Ishikawa (cell line): ENCODE data around the gene PRR5.

ENCODE experiments used
- CREB1 ChIP-seq: IDR thresholded peaks from 2 replicates; pipeline ENCODE4 v1.6.1; 2012; ENCODE audit warnings: low read depth
- EP300 ChIP-seq: IDR thresholded peaks from 2 replicates; pipeline ENCODE4 v1.6.1; 2012; ENCODE audit warnings: borderline replicate concordance
- FOXM1 ChIP-seq: IDR thresholded peaks from 2 replicates; pipeline ENCODE4 v1.6.1; 2012; ENCODE audit warnings: low read depth, borderline replicate concordance
- MAX ChIP-seq: IDR thresholded peaks from 2 replicates; pipeline ENCODE4 v1.6.1; 2012
- NFIC ChIP-seq: IDR thresholded peaks from 2 replicates; pipeline ENCODE4 v1.6.1; 2012
- TAF1 ChIP-seq: IDR thresholded peaks from 2 replicates; pipeline ENCODE4 v1.6.1; 2012; ENCODE audit warnings: low read depth, mild to moderate bottlenecking
- TCF12 ChIP-seq: IDR thresholded peaks from 2 replicates; pipeline ENCODE4 v1.6.1; 2012; ENCODE audit warnings: low read depth
- USF1 ChIP-seq: IDR thresholded peaks from 2 replicates; pipeline ENCODE4 v1.6.1; 2012
- TF ChIP-seq, protein P1 (sequence below): IDR thresholded peaks from 2 replicates; pipeline ENCODE4 v1.6.1; 2012; ENCODE audit warnings: low read depth, mild to moderate bottlenecking

DNA sequence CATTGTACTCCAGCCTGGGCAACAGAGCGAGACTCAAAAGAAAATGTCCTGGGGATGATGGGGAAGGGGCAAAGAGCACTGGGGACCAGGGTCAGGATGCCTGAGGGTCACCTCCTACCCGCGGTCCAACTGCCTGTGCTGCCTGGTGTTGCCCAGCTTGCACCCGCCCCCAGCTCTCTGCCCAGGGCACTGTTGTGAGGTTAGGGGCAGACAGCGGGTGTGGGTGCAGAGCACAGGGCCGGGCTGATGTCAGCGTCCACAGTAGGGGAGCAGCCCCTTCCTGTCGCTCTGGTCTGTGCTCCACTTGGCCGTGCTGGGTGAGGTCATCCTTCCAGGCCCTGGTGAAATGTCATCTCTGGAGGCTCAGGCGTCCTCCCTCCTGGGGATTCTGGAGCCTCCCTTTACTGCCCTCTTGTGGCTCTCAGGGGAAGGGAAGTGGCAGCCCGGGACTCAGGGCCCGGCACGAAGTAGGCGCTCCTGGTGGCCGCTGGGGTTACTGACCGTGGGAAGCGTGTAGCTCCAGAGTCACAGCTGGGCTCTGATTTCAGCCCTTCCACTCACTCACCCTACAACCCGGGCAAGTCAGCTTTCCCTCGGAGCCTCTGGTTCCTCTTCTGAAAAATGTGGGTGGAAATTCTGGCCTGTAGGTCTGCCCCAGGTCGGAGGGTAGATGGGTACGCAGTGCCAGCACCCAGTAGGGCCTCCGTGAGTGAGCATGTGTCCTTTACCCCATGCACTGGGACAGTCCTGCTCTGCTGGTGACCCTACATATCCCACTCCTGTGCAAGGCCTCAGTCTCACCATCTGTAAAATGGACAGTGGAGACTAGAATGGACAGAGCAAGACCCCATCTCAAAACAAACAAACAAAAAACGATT is 17.3 kb upstream of the PRR5 start:
- TF ChIP-seq NFIC (no peak), MAX (no peak), TAF1 (no peak), TCF12 (no peak), CREB1 (no peak), USF1 (no peak), FOXM1 (no peak), EP300 (no peak)
- TF ChIP-seq, protein P1, sequence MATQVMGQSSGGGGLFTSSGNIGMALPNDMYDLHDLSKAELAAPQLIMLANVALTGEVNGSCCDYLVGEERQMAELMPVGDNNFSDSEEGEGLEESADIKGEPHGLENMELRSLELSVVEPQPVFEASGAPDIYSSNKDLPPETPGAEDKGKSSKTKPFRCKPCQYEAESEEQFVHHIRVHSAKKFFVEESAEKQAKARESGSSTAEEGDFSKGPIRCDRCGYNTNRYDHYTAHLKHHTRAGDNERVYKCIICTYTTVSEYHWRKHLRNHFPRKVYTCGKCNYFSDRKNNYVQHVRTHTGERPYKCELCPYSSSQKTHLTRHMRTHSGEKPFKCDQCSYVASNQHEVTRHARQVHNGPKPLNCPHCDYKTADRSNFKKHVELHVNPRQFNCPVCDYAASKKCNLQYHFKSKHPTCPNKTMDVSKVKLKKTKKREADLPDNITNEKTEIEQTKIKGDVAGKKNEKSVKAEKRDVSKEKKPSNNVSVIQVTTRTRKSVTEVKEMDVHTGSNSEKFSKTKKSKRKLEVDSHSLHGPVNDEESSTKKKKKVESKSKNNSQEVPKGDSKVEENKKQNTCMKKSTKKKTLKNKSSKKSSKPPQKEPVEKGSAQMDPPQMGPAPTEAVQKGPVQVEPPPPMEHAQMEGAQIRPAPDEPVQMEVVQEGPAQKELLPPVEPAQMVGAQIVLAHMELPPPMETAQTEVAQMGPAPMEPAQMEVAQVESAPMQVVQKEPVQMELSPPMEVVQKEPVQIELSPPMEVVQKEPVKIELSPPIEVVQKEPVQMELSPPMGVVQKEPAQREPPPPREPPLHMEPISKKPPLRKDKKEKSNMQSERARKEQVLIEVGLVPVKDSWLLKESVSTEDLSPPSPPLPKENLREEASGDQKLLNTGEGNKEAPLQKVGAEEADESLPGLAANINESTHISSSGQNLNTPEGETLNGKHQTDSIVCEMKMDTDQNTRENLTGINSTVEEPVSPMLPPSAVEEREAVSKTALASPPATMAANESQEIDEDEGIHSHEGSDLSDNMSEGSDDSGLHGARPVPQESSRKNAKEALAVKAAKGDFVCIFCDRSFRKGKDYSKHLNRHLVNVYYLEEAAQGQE: no peak
